ENCODE data around the gene SMIM11.
"Not testable (repeated sequence)": the region's sequence is repeated elsewhere in the genome, so short reads cannot be mapped to it uniquely, and the experiment has no call there.

Gene SMIM11

DNA sequence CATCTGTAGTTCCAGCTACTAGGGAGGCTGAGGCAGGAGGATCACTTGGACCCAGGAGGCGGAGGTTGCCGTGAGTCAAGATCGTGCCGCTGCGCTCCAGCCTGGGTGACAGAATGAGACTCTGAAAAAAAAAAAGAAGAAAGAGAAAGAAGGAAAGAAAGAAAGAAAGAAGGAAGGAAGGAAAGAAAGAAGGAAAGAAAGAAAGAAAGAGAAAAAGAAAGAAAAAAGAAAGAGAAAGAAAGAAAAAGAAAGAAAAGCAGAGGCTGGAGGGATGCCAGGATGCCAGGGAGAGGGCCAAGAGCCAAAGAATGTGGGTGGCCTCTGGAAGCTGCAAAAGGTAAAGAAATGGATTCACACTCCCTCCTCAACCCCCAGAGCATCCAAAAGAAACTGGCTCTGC is 19.7 kb upstream of the SMIM11 start:
- DNase-seq (ENCODE audit: low read depth), result no peak

DNA sequence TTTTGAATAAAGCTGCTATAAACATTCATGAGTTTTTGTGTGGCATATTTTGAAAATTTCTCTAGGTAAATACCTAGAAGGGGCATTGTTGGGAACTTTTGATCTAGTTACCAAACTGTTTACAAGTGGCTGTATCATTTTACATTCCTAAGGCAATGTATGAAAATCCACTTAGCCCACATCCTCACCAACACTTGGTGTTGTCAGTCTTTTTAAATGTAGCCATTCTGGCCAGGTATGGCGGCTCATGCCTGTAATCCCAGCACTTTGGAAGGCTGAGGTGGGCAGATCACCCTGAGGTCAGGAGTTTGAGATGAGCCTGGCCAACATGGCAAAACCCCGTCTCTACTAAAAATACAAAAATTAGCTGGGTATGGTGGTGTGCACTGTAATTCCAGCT is 17.4 kb upstream of the SMIM11 start:
- DNase-seq (ENCODE audit: low read depth), result no peak

DNA sequence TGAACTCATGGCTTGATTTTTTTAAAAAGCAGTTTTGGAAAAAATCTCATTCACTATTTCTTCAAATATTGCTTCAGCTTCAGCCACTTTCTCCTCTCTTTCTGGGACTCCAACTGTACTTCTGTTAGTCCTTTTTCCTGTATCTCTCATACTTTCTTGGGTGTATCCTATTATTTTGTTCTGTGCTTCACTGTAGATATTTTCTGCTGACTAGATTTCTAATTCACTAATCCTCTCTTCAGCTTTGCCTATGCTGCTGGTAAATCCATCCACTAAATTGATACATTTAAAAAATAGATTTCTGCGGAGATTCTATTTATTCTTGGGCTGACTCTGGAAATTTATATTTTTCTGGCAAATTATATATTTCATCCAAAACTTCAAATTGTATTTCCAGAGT is 16.4 kb upstream of the SMIM11 start:
- DNase-seq (ENCODE audit: low read depth), result no peak

DNA sequence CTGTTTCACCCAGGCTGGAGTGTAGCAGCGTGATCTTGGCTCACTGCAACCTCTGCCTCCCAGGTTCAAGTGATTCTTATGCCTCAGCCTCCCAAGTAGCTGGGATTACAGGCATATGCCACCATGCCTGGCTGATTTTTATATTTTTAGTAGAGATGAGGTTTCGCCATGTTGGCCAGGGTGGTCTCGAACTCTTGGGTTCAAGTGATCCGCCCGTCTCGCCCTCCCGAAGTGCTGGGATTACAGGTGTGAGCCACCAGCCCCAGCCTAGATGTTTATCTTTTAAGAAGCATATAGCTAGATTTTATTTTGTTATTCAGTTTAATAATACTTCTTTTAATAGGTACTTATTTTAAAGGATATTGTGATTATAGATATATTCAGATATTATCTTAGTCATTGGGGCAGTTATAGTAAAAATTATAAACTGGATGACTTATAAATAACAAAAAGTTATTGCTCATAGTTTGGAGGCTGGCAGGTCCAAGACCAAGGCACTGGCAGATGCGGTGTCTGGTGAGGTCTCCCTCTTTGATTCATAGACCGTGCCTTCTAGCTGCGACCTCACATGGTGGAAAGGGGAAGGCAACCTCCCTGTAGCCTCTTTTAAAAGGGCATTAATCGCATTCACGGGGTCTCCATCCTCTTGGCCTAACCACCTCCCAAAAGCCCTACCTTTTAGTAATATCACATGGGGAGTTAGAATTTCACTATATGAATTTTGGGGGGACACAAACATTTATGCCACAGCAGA is 14.6 kb upstream of the SMIM11 start:
- no peak for DNase-seq (ENCODE audit: low read depth)

DNA sequence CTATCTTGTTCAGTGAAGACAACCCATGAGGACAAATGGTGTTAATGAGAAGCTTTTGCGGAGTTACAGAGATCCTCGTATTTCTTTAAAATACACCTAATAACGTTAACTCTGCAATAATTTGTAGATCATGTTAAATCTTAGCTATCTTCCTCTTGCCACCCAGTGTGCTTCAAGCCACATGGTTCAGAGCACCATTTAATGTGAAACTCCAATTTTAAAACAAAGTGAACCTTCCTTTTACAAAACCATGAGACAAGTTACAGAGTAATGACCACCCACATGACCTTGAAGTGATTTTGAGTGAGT is 13.2 kb upstream of the SMIM11 start:
- DNase-seq (ENCODE audit: low read depth), result no peak

DNA sequence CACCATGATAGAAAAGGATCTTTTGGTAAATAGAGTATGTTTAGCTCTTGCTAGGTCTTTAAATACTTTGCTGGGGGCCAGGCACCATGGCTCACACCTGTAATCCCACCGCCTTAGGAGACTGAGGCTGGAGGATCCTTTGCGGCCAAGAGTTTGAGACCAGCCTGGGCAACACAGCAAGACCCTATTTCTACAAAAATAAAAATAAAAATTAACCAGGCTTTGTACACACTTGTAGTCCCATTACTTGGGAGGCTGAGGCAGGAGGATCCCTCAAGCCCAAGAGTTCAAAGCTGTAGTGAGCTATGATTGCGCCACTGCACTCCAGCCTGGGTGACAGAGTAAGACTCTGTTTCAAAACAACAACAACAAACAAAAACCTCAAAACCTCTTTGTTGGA is 12.6 kb upstream of the SMIM11 start:
- DNase-seq (ENCODE audit: low read depth), result no peak

DNA sequence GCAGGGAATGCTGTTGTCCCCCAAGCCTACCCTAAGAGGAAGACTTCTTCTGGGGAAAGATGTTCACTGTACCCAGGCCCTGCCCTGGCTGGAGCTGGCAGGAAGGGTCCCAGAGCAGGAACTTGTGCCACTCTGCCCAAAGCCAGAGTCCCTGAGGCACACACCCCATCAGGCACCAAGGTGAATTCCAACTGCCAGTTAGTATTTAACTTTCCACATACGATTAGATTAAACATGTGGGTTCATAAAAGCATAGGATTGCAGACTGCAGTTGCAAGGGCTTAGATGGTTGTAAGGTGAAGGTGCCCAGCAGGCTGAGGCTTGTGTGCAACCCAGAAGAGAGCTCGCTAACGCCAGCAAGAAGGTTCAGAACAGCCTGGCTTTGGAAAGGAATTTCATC is 11.6 kb upstream of the SMIM11 start, which contains the start of gene KCNE2:
KCNE2 (plus strand) TSS at position 274 of the 400 bp plus-strand sequence. CDS start 6,473 bp downstream, outside the sequence.
- DNase-seq (ENCODE audit: low read depth), result no peak

DNA sequence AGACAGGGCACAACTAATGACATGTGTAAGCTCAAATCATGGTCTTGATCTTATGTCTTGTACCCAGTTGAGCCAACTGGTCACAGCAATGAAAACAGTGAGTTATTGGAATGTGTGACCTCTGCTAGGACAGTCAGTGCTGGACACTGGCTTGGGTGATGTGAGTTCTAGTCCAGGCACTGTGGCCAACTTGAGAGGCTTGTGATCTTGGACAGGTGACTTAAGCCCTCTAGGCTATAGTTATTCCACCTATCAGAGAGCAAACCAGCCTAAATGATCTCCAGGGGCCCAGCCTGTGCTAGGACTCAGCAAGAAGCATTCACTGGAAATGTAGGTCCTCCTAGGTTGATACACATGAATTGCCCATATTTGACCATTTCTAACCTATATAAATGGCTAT is 10.4 kb upstream of the SMIM11 start:
- no peak for DNase-seq (ENCODE audit: low read depth)

DNA sequence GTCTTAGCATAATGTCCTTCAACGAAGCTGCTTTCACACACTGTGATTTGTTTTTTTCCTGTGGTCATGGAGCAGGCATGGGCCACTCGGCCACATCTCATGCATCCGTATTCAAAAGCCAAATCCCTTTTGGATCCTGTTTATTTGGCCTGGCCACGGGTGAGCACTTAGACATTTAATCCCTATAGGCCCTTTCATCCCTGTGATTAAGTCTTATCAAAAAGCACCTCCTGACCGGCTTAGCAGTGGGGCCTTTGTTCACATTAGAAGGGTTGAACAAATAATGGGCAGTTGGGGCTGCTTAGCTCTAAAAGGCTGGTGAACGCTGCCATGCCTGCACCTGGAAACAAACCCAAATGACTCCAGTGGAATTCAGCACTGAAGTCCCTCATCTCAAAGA is 9.5 kb upstream of the SMIM11 start:
- DNase-seq (ENCODE audit: low read depth), result no peak

DNA sequence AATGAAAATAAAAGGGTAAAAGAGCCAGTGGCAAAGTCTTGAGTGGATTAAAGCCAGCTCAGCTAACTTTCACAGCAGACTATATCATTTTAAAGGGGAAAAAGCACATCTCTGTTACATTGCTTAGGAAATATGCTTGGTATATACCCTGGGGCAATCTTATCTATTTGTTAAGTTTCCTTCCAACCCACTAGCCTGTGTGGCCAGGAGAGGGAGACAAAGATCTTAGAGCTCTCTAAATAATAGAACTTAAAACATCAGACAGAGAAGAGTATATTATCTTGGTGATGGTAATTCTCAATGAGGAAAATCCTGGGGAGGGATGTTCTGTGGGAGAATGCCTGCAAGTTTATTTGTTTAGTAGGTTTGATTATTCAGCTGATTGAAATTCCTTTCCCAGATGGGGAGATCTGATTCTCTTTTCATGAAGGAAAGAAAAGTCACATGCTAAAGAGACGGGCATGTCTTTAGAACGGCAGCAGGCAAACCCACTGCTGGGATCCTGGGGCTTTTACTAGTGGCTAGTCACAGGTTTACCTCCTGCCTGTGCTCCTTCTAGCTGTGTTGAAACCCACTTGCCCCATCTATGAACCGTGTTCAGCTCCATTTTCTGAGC is 7.9 kb upstream of the SMIM11 start:
- peak; percentile 45 for DNase-seq (ENCODE audit: low read depth)

DNA sequence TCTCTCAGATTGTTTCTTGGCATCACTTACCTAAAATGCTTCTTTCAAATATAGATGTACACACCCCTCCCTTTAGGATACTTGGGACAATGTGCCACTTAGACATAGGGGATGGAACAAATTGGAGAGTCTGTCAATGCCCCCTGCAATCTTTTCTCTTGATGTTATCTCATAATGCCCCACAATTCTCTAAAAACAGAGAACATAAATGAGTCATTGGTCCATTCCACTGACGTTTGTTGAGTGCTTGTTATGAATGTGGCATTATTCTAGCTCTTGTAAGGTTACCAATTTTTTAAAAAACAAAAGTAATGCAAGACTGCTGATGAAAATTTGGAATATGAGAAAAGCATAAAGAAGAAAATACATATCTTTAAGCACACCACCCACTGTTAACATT is 5.6 kb upstream of the SMIM11 start:
- no peak for DNase-seq (ENCODE audit: low read depth)

DNA sequence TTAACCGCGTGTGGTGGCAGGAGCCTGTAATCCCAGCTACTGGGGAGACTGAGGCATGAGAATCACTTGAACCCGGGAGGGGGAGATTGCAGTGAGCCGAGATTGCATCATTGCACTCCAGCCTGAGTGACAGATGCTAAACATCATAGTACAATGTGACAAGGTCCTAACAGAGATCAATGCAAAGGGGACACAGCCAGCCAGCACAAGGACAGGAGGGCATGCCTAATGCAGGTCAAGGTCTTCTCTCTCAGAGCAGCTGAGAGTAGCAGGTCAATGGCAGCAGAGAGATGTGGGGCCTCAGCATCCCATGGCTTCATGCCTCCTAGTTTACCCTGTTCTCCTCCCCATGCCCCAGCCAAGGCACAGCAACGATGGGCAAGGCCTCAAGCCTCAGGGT is 3.0 kb upstream of the SMIM11 start:
- DNase-seq (ENCODE audit: low read depth), result no peak

DNA sequence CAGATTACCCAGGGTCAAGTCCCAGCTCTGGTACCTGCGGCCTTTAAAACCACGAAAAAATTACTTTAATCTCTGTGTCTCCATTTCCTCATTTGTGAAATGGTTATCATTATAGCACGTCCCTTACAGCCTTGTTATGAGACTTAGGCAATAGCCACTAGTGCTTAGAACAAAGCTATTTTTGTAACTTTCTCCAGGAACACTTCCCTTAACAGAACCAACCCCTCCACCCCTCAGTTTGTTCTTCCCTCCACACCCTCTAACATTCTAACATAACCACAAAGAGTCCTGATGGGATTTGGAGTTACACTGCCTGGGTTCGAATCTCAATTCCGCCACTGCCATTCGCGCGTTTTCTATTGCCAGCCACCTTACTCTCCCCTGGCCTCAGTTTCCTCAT is 845 bp upstream of the SMIM11 start:
- not testable (repeated sequence) for DNase-seq (ENCODE audit: low read depth)

DNA sequence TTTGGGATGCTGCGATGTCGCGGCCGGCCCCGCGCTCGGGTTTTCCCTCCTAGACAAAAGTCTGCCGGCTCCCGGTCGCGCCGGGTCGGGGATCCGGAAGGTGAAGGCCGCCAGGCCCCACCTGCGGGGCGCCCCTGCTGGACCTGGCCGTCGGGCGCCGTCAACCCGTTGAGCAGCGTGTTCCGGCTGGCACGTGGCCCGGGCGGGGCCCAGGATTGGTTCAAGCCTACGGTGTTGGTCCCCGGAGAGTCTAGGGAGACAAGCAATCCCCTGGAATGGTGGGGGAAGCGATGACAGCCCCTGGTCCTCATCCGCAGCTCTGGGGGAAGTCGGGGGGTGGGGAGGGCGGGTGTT is 289 bp downstream of the SMIM11 start:
- DNase-seq (ENCODE audit: low read depth), result not testable (repeated sequence)

DNA sequence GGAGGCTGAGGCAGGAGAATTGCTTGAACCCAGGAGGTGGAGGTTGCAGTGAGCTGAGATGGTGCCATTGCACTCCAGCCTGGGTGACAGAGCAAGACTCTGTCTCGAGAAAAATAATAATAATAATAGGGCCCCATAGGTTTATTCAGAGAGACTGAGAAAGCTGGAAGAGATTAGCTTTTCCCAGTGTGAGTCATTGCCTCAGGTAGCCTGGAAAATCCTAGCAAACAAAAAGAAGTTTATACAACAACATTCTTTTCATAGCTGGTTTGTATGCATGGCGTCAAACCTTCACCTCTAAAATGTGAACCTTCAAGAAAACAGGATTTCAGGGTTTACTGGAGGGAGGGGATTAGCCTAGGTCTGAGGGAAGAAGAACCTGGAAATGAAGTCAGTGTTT is 7.8 kb downstream of the SMIM11 start:
- not testable (repeated sequence) for DNase-seq (ENCODE audit: low read depth)

DNA sequence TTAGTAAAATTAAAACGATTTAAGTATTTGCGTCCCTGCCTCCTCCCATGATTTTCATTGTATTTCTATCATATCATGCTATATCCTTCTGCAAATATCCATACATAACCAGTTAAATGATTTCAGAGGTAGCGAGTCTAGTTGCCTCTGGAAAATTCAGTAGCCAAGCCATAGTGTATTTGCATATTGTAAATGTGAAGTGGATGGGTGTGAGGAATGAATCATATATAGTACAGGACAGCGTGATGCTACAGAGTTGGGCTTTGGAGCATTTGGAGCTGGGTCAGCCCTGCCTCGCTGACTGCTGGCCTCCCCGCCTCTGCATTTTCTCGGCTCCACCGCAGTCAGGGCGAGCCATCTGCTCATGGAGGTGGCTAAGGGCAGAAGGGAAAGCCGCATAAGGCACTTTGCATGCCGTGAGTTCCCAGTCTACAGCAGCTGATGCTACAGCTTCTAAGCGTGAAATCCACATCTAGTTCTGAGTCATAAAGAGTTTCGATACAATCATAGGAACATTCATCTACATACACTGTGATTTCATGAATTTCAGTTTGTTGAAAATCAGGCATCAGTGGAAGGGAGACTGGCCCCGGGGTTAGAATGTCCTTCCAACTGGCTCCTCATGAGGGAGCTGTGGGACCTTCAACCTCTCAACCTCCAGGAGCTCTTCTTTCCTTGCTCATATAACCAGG is 8.6 kb downstream of the SMIM11 start:
- not testable (repeated sequence) for DNase-seq (ENCODE audit: low read depth)

DNA sequence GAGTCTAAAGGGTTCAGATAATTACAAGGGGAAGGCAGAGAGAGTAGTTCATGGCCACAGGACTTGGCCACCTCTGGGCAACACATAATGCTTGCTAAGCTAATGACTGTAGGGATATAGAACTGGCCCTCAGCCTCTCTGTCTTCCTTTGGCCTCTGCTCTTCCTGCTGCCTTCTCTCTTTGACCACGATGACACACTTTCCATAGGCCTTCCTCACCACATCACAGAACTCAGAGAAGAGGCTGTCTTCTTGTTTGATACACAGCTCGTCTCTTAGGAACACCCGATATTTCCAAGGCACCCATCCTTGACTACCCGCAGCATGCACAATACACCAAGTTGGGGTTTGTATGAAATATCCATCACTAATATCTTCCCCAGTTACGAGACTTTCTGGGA is 25.2 kb downstream of the SMIM11 start:
- not testable (repeated sequence) for DNase-seq (ENCODE audit: low read depth)

DNA sequence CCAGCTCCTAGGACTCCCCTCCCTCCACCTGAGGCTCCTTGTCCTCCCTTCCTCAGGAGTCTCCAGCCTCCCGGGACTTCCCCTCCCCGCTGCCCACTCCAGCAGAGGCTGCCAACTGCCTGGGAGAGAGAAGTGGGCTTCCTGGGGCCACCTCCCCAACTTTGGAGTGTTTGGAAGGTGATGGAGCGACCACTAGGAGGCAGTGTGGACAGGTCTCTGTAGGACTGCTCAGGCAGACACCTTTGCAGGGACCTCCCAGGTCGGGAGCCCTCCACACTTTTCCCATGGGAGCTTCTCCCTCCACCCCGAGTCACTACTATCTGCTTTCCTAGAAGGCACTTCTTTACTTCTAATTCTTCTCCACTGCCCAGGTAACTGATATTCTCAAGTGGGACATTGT is 29.4 kb downstream of the SMIM11 start:
- DNase-seq (ENCODE audit: low read depth), result not testable (repeated sequence)

DNA sequence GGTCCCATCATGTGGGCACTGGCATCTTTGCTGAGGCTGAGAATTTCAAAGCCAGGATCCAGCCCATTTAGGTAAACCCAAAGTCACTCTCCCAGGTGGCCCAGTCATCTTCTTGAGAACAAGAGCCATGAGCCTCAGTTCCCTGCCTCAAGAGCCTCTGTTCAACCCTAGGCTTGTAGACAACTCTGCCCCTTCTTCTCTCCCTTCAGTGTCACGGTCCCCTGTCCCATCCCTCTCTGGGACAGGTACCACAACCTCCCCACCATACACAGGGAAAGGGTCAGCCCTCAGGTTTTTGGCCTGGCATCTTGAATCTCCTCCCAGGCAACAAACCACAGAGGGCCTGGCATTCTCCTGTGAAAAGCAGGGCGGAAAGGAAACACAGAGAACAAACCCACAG is 30.4 kb downstream of the SMIM11 start:
- not testable (repeated sequence) for DNase-seq (ENCODE audit: low read depth)

DNA sequence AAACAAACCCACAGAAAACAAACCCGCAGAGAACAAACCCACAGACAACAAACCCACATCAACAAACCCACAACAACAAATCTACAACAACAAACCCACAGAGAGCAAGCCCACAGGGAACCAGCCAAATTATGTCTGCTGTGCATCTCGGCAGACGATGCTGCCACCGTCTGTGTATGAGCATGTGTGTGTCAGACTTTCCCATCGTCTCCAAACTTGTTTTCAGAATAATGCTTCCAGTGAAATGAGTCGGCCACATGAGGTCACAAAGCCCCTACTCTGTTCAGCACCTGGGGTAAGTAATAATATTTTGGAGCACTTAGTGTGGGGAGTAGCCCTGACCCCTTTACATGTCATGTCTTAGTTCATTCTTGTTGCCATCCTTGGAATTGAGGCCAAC is 30.8 kb downstream of the SMIM11 start:
- DNase-seq (ENCODE audit: low read depth), result not testable (repeated sequence)

DNA sequence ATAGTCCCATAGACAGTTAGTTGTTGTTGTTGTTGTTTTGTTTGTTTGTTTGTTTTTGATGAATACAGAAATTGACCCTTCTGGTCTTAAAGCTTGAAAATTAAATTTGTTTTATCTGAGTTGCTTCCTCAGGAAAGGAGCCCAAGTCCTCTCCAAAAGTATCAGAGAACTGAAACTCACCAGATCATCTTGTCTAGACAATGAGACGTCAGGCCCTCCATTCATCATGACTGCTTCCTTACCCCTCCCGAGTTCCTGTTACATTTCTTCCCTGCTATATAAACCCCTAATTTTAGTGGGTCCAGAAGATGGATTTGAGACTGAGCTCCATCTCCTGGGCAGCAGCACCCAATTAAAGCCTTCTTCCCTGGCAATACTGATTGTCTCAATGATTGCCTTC is 31.4 kb downstream of the SMIM11 start:
- not testable (repeated sequence) for DNase-seq (ENCODE audit: low read depth)

DNA sequence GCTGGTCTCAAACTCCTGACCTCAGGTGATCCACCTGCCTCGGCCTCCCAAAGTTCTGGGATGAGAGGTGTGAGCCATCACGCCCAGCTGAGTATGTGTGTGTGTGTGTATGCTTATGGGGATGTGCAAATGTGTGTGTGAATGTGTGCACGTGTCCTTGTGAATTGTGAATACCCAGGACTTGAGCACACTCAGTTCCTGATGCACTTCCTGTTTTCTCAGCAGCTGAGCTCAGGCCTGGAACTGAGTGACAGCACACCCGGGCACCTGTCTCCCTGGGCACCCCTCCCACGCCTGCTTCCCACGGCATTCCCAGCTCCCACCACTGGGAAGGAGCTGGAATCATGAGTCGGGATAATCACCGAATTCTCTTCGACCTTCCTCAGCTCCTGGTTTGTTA is 32.0 kb downstream of the SMIM11 start:
- DNase-seq (ENCODE audit: low read depth), result not testable (repeated sequence)

DNA sequence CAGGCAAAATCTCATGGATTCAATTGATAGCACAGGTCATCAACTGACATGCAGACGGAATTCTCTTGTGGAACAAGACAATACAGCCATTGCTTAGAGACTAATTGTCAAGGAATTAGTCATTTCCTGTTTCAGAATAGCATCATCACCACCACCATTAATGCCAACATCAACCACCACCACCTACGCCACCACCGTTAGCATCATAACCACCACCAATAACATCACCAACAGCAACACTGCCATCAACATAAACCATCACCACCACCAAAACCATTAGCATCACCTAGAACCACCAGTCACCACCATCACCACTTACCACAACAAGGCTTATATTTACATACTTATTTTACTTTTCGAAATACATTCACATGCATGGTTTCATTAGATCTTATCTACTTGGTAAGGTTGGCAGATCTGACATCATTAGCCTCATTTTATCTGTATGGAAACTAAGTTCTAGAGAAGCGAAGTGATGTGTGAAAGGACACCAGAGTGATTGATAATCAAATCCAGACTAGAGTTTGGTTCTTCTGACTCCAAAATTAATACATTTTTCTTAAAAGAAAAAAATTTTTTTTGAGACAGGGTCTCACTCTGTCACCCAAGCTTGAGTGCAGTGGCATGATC is 42.3 kb downstream of the SMIM11 start:
- DNase-seq (ENCODE audit: low read depth), result not testable (repeated sequence)
